Measurements from ENCODE around the gene GPRC5A. TPM values are rescaled to one million over a fixed set of nuclear protein-coding genes. Genes with fewer than 3 reads are reported as not detected.

GPRC5A gene
- total RNA-seq, 2 experiments from 2014 or later = 0.14 to 0.35 TPM

GRCh38 chr12:12945591-12945990 lies 54.2 kb downstream of the GPRC5A start:
- no peaks in the 10 kb centered on the region for H3K27me3 Mint-ChIP-seq
- no peaks in the 10 kb centered on the region for H3K36me3 Mint-ChIP-seq (ENCODE audit: low read depth)
- no peak for ATAC-seq
- intact Hi-C loops (cut with DNase I, micrococcal nuclease) = no loop called here
- H3K4me3 Mint-ChIP-seq = no peak overlapping the region
- ChIA-PET POLR2A (no interaction called here), CTCF (no interaction called here)
- H3K27ac Mint-ChIP-seq = no peak overlapping the region
- H3K4me1 Mint-ChIP-seq = peaks cover 5% of the 10 kb centered on the region
- DNase-seq = no peak
- no peaks in the 10 kb centered on the region for H3K9me3 Mint-ChIP-seq (ENCODE audit: low read depth)

GRCh38 chr12:12946686-12947355 lies 55.5 kb downstream of the GPRC5A start:
- ChIA-PET CTCF (interaction anchor here (0.6 to 1.5 kb wide), 2 partner anchors 8 to 11 kb away, joined by 3 read pairs; no protein-coding TSS in a partner anchor), POLR2A (no interaction called here)
- DNase-seq (no peak), ATAC-seq (no peak)
- Mint-ChIP-seq H3K27ac (no peak overlapping the region), H3K9me3 (ENCODE audit: low read depth) (no peaks in the 10 kb centered on the region), H3K4me1 (peaks cover 5% of the 10 kb centered on the region), H3K27me3 (no peaks in the 10 kb centered on the region), H3K4me3 (no peak overlapping the region), H3K36me3 (ENCODE audit: low read depth) (no peaks in the 10 kb centered on the region)
- intact Hi-C loops (cut with DNase I, micrococcal nuclease) = no loop called here

- ATAC-seq (no peak), DNase-seq (no peak)
- POLR2A ChIA-PET = no interaction called here
- no peaks in the 10 kb centered on the region for H3K9me3 Mint-ChIP-seq (ENCODE audit: low read depth)
- no peak overlapping the region for H3K27ac Mint-ChIP-seq
- H3K36me3 Mint-ChIP-seq (ENCODE audit: low read depth) = no peaks in the 10 kb centered on the region
- no peaks in the 10 kb centered on the region for H3K27me3 Mint-ChIP-seq
- H3K4me1 Mint-ChIP-seq = peaks cover 5% of the 10 kb centered on the region
- intact Hi-C loops (cut with DNase I, micrococcal nuclease) = no loop called here
- CTCF ChIA-PET = no interaction called here
- H3K4me3 Mint-ChIP-seq = no peak overlapping the region
These were observed 56.5 kb downstream of the GPRC5A start for GRCh38 chr12:12947902-12948301.

- intact Hi-C loops (cut with DNase I, micrococcal nuclease) = no loop called here
- CTCF ChIA-PET = no interaction called here
- H3K9me3 Mint-ChIP-seq (ENCODE audit: low read depth) = no peaks in the 10 kb centered on the region
- no peak overlapping the region for H3K27ac Mint-ChIP-seq
- DNase-seq (no peak), ATAC-seq (no peak)
- H3K36me3 Mint-ChIP-seq (ENCODE audit: low read depth) = no peaks in the 10 kb centered on the region
- peaks cover 5% of the 10 kb centered on the region for H3K4me1 Mint-ChIP-seq
- POLR2A ChIA-PET = no interaction called here
- H3K4me3 Mint-ChIP-seq = no peak overlapping the region
- H3K27me3 Mint-ChIP-seq = no peaks in the 10 kb centered on the region
These were observed 60.1 kb downstream of the GPRC5A start for GRCh38 chr12:12951504-12951903.

- POLR2A ChIA-PET = no interaction called here
- ATAC-seq (no peak), DNase-seq (no peak)
- H3K36me3 Mint-ChIP-seq (ENCODE audit: low read depth) = no peaks in the 10 kb centered on the region
- H3K27me3 Mint-ChIP-seq = no peaks in the 10 kb centered on the region
- no peak within 1 kb of the TSS for H3K27ac Mint-ChIP-seq
- peaks cover 5% of the 10 kb centered on the region for H3K4me1 Mint-ChIP-seq
- H3K9me3 Mint-ChIP-seq (ENCODE audit: low read depth) = no peaks in the 10 kb centered on the region
- CTCF ChIA-PET = no interaction called here
- intact Hi-C loops (cut with DNase I, micrococcal nuclease) = no loop called here
- H3K4me3 Mint-ChIP-seq = no peak within 1 kb of the TSS
These were observed 60.7 kb downstream of the GPRC5A start, which contains the start of gene GPRC5D for GRCh38 chr12:12952036-12952435. Gene GPRC5D (minus strand): TSS chr12:12952170. CDS start chr12:12950384, 1,786 bp downstream.

GRCh38 chr12:12954356-12954755 lies 63.0 kb downstream of the GPRC5A start:
- CTCF ChIA-PET = interaction anchor here (0.6 to 0.8 kb wide), 2 partner anchors 270 to 778 kb away, joined by 3 read pairs; no protein-coding TSS in a partner anchor
- Mint-ChIP-seq H3K36me3 (ENCODE audit: low read depth) (no peaks in the 10 kb centered on the region), H3K9me3 (ENCODE audit: low read depth) (no peaks in the 10 kb centered on the region), H3K27ac (no peak overlapping the region), H3K4me1 (no peaks in the 10 kb centered on the region), H3K4me3 (no peak overlapping the region), H3K27me3 (no peaks in the 10 kb centered on the region)
- intact Hi-C loops (cut with DNase I, micrococcal nuclease) = no loop called here
- DNase-seq (no peak), ATAC-seq (no peak)
- POLR2A ChIA-PET = no interaction called here

GRCh38 chr12:12954878-12955625 lies 63.7 kb downstream of the GPRC5A start:
- Mint-ChIP-seq H3K27me3 (no peaks in the 10 kb centered on the region), H3K36me3 (ENCODE audit: low read depth) (no peaks in the 10 kb centered on the region), H3K9me3 (ENCODE audit: low read depth) (no peaks in the 10 kb centered on the region), H3K4me1 (no peaks in the 10 kb centered on the region), H3K4me3 (no peak overlapping the region), H3K27ac (no peak overlapping the region)
- no peak for DNase-seq
- intact Hi-C loops (cut with DNase I, micrococcal nuclease) = no loop called here
- ChIA-PET POLR2A (no interaction called here), CTCF (interaction anchor here (0.6 kb wide), 1 partner anchor 45 kb away, joined by 3 read pairs; no protein-coding TSS in a partner anchor)
- ATAC-seq = no peak

- H3K4me1 Mint-ChIP-seq = no peaks in the 10 kb centered on the region
These were observed 67.5 kb downstream of the GPRC5A start for GRCh38 chr12:12958886-12959285.

GRCh38 chr12:12960639-12961209 lies 69.4 kb downstream of the GPRC5A start:
- Mint-ChIP-seq H3K9me3 (ENCODE audit: low read depth) (no peaks in the 10 kb centered on the region), H3K27me3 (no peaks in the 10 kb centered on the region), H3K27ac (peak overlapping the region; percentile 42), H3K4me1 (peaks cover 6% of the 10 kb centered on the region), H3K4me3 (no peak overlapping the region), H3K36me3 (ENCODE audit: low read depth) (no peaks in the 10 kb centered on the region)
- CTCF ChIA-PET = interaction anchor here (0.6 to 1.3 kb wide), 4 partner anchors 10 to 16 kb away, joined by 3 to 5 read pairs (median 3); no protein-coding TSS in a partner anchor
- intact Hi-C loops (cut with DNase I, micrococcal nuclease) = no loop called here
- POLR2A ChIA-PET = no interaction called here
- DNase-seq (no peak), ATAC-seq (no peak)

More at GRCh38 chr12:12958886-12959285, 67.5 kb downstream of the GPRC5A start:
- Mint-ChIP-seq H3K36me3 (ENCODE audit: low read depth) (no peaks in the 10 kb centered on the region), H3K27ac (no peak overlapping the region), H3K4me3 (no peak overlapping the region), H3K9me3 (ENCODE audit: low read depth) (no peaks in the 10 kb centered on the region), H3K27me3 (no peaks in the 10 kb centered on the region)
- no peak for ATAC-seq
- CTCF ChIA-PET = interaction anchor here (1.9 kb wide), 1 partner anchor 24 kb away, joined by 4 read pairs; no protein-coding TSS in a partner anchor
- intact Hi-C loops (cut with DNase I, micrococcal nuclease) = no loop called here
- DNase-seq = no peak
- POLR2A ChIA-PET = no interaction called here

GRCh38 chr12:12964255-12964654 lies 72.9 kb downstream of the GPRC5A start:
- Mint-ChIP-seq H3K4me1 (peaks cover 6% of the 10 kb centered on the region), H3K9me3 (ENCODE audit: low read depth) (no peaks in the 10 kb centered on the region), H3K4me3 (no peak overlapping the region), H3K27me3 (no peaks in the 10 kb centered on the region), H3K36me3 (ENCODE audit: low read depth) (peaks cover 5% of the 10 kb centered on the region), H3K27ac (peak overlapping the region; percentile 35)
- intact Hi-C loops (cut with DNase I, micrococcal nuclease) = no loop called here
- CTCF ChIA-PET = interaction anchor here (0.6 kb wide), 1 partner anchor 38 kb away, joined by 3 read pairs; no protein-coding TSS in a partner anchor
- DNase-seq (no peak), ATAC-seq (peak; percentile 79)
- POLR2A ChIA-PET = no interaction called here

GRCh38 chr12:12965836-12966235 lies 74.5 kb downstream of the GPRC5A start:
- no peak overlapping the region for H3K4me3 Mint-ChIP-seq
- ATAC-seq (no peak), DNase-seq (no peak)
- peaks cover 6% of the 10 kb centered on the region for H3K4me1 Mint-ChIP-seq
- intact Hi-C loops (cut with DNase I, micrococcal nuclease) = no loop called here
- no peaks in the 10 kb centered on the region for H3K27me3 Mint-ChIP-seq
- H3K9me3 Mint-ChIP-seq (ENCODE audit: low read depth) = no peaks in the 10 kb centered on the region
- no peak overlapping the region for H3K27ac Mint-ChIP-seq
- POLR2A ChIA-PET = no interaction called here
- H3K36me3 Mint-ChIP-seq (ENCODE audit: low read depth) = peaks cover 5% of the 10 kb centered on the region
- CTCF ChIA-PET = no interaction called here
